Neural cell (in vitro differentiated cells): ENCODE data around the gene SLC25A25. TPM values are rescaled to one million over a fixed set of nuclear protein-coding genes. Genes with fewer than 3 reads are reported as not detected.

Experiments used
- H2AFZ ChIP-seq: fragments of 200-600, 300-800 bp; sonication (generic), shearing (Covaris generic); 2 replicates; pipeline ENCODE4 v1.6.0; 2014; ENCODE audit warnings: low read depth, mild to moderate bottlenecking, antibody characterized with exemption, low read length, moderate library complexity
- H3F3A ChIP-seq: fragments of 200-600 bp; shearing (Covaris generic); 2 replicates; pipeline ENCODE4 v1.6.1; 2016; ENCODE audit warnings: mild to moderate bottlenecking, moderate library complexity, mixed read lengths, antibody characterized with exemption, low read length; ENCODE audit not compliant: insufficient read depth, poor library complexity, severe bottlenecking
- H3K27ac ChIP-seq: fragments of 200-600, 300-800 bp; sonication (generic), shearing (Covaris generic); 2 replicates; pipeline ENCODE4 v1.5.1; 2014; ENCODE audit warnings: mild to moderate bottlenecking, low read length, moderate library complexity
- H3K27me3 ChIP-seq: fragments of 300-800, 200-600 bp; sonication (generic), shearing (Covaris generic); 2 replicates; pipeline ENCODE4 v1.6.0; 2014; ENCODE audit warnings: mild to moderate bottlenecking, low read depth, low read length, moderate library complexity; ENCODE audit not compliant: insufficient read depth
- H3K36me3 ChIP-seq: fragments of 300-800, 200-600 bp; sonication (generic), shearing (Covaris generic); 2 replicates; pipeline ENCODE4 v1.5.1; 2014; ENCODE audit warnings: mild to moderate bottlenecking, antibody characterized with exemption, low read length, moderate library complexity; ENCODE audit not compliant: insufficient read depth
- H3K4me2 ChIP-seq: fragments of 300-800, 200-600 bp; sonication (generic), shearing (Covaris generic); 2 replicates; pipeline ENCODE4 v1.6.0; 2014; ENCODE audit warnings: mild to moderate bottlenecking, low read length
- H3K4me3 ChIP-seq: fragments of 300-800, 200-600 bp; sonication (generic), shearing (Covaris generic); 2 replicates; pipeline ENCODE4 v1.5.1; 2014; ENCODE audit warnings: mild to moderate bottlenecking, low read length, moderate library complexity
- H3K79me2 ChIP-seq: fragments of 200-600 bp; shearing (Covaris generic); replicated peaks from 2 replicates; pipeline ENCODE4 v1.6.0; 2014; ENCODE audit warnings: mild to moderate bottlenecking, low read length, moderate library complexity; ENCODE audit not compliant: insufficient read depth
- H3K9ac ChIP-seq: fragments of 300-800, 200-600 bp; sonication (generic), shearing (Covaris generic); 2 replicates; pipeline ENCODE4 v1.6.1; 2016; ENCODE audit warnings: mild to moderate bottlenecking, low read length, mixed read lengths
- H3K9me2 ChIP-seq: fragments of 200-600 bp; shearing (Covaris generic); 2 replicates; pipeline ENCODE4 v1.6.1; 2016; ENCODE audit warnings: mild to moderate bottlenecking, low read length, mixed read lengths; ENCODE audit not compliant: insufficient read depth
- H3K9me3 ChIP-seq: fragments of 200-600, 300-800 bp; sonication (generic), shearing (Covaris generic); 2 replicates; pipeline ENCODE4 v1.6.1; 2016; ENCODE audit warnings: mild to moderate bottlenecking, mixed run types, low read length, moderate library complexity, mixed read lengths
- H4K20me1 ChIP-seq: fragments of 200-600 bp; shearing (Covaris generic); 2 replicates; pipeline ENCODE4 v1.6.1; 2016; ENCODE audit warnings: mild to moderate bottlenecking, mixed run types; ENCODE audit not compliant: insufficient read depth
- EP300 ChIP-seq: fragments of 450-650 bp; conservative IDR thresholded peaks from 2 replicates; pipeline ENCODE4 v1.6.1; 2014; ENCODE audit warnings: antibody characterized with exemption, mild to moderate bottlenecking, moderate library complexity; ENCODE audit not compliant: poor library complexity, severe bottlenecking
- EZH2 ChIP-seq: fragments of 200-600, 300-800 bp; shearing (Covaris generic), sonication (generic); IDR thresholded peaks from 2 replicates; pipeline ENCODE4 v1.6.1; 2014; ENCODE audit warnings: antibody characterized with exemption, low read length, borderline replicate concordance, mild to moderate bottlenecking; ENCODE audit not compliant: insufficient read depth, poor library complexity, severe bottlenecking
- MXI1 ChIP-seq: fragments of 450-650 bp; conservative IDR thresholded peaks from 2 replicates; pipeline ENCODE4 v1.6.1; 2014; ENCODE audit warnings: antibody characterized with exemption, mild to moderate bottlenecking; ENCODE audit not compliant: poor library complexity, severe bottlenecking
- POLR2AphosphoS5 ChIP-seq: IDR thresholded peaks from 2 replicates; pipeline ENCODE4 v1.6.1; 2012
- RAD21 ChIP-seq: fragments of 450-650 bp; conservative IDR thresholded peaks from 2 replicates; pipeline ENCODE4 v1.6.1; 2014; ENCODE audit warnings: antibody characterized with exemption, mild to moderate bottlenecking, moderate library complexity
- SMC3 ChIP-seq: fragments of 450-650 bp; conservative IDR thresholded peaks from 2 replicates; pipeline ENCODE4 v1.6.1; 2014; ENCODE audit warnings: antibody characterized with exemption, mild to moderate bottlenecking, moderate library complexity; ENCODE audit not compliant: poor library complexity
- TAF1 ChIP-seq: IDR thresholded peaks from 2 replicates; pipeline ENCODE4 v1.6.1; 2012; ENCODE audit warnings: low read depth
- polyA plus RNA-seq: library from polyadenylated mRNA; depleted of rRNA; stranded (reverse); fragments of >200 nt; gene quantifications from 2 replicates; pipeline ENCODE4 v1.2.3, GENCODE V29; 2014
- TF ChIP-seq, protein P1 (sequence below): fragments of 450-650 bp; IDR thresholded peaks from 2 replicates; pipeline ENCODE4 v1.5.1; 2014; ENCODE audit warnings: antibody characterized with exemption, mild to moderate bottlenecking, moderate library complexity; ENCODE audit not compliant: poor library complexity, severe bottlenecking
- TF ChIP-seq, protein P2 (sequence below): IDR thresholded peaks from 2 replicates; pipeline ENCODE4 v1.6.1; 2012; ENCODE audit warnings: borderline replicate concordance

SLC25A25 gene
- polyA plus RNA-seq, 1 donor from 2014 or later: 43.7 TPM

DNA sequence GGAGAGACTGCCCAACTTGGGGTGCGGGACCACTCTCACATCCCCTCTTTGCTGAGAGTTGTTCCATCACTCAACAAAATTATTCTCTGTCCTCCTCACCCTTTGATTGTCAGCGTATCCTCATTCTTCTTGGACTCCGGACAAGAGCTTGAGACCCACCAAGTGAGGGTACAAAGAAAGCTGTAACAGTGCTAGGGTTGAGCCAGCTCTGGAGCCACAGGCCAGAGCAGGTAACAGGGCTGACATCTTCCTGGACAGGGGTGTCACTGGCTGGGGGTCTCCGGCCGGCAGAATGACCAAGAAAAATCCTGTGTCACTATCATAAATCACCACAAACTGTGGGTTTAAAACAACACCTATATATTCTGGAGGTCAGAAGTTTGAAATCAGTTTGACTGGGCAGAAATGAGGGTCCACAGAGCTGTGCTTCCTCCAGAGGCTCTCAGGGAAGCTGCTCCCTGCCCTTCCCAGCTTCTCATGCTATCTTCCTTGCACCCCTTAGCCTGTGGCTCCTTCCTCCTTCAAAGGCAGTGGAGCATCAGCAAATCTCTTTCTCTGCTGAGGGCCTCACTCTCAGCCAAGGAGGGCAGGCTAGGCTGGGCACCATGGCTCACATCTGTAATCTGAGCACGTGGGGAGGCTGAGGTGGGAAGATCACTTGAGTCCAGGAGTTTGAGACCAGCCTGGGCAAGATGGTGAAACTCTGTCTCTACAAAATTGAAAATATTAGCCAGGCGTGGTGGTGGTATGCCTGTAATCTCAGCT is 87.9 kb downstream of the SLC25A25 start:
- no peaks in the 10 kb centered on the region for H3K9me2 ChIP-seq
- no peaks in the 10 kb centered on the region for H3K27me3 ChIP-seq
- TF ChIP-seq, protein P1, sequence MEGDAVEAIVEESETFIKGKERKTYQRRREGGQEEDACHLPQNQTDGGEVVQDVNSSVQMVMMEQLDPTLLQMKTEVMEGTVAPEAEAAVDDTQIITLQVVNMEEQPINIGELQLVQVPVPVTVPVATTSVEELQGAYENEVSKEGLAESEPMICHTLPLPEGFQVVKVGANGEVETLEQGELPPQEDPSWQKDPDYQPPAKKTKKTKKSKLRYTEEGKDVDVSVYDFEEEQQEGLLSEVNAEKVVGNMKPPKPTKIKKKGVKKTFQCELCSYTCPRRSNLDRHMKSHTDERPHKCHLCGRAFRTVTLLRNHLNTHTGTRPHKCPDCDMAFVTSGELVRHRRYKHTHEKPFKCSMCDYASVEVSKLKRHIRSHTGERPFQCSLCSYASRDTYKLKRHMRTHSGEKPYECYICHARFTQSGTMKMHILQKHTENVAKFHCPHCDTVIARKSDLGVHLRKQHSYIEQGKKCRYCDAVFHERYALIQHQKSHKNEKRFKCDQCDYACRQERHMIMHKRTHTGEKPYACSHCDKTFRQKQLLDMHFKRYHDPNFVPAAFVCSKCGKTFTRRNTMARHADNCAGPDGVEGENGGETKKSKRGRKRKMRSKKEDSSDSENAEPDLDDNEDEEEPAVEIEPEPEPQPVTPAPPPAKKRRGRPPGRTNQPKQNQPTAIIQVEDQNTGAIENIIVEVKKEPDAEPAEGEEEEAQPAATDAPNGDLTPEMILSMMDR: no peak
- TF ChIP-seq TAF1 (no peak), EZH2 (no peak), MXI1 (no peak), SMC3 (no peak), RAD21 (no peak), POLR2AphosphoS5 (no peak), EP300 (no peak)
- TF ChIP-seq, protein P2, sequence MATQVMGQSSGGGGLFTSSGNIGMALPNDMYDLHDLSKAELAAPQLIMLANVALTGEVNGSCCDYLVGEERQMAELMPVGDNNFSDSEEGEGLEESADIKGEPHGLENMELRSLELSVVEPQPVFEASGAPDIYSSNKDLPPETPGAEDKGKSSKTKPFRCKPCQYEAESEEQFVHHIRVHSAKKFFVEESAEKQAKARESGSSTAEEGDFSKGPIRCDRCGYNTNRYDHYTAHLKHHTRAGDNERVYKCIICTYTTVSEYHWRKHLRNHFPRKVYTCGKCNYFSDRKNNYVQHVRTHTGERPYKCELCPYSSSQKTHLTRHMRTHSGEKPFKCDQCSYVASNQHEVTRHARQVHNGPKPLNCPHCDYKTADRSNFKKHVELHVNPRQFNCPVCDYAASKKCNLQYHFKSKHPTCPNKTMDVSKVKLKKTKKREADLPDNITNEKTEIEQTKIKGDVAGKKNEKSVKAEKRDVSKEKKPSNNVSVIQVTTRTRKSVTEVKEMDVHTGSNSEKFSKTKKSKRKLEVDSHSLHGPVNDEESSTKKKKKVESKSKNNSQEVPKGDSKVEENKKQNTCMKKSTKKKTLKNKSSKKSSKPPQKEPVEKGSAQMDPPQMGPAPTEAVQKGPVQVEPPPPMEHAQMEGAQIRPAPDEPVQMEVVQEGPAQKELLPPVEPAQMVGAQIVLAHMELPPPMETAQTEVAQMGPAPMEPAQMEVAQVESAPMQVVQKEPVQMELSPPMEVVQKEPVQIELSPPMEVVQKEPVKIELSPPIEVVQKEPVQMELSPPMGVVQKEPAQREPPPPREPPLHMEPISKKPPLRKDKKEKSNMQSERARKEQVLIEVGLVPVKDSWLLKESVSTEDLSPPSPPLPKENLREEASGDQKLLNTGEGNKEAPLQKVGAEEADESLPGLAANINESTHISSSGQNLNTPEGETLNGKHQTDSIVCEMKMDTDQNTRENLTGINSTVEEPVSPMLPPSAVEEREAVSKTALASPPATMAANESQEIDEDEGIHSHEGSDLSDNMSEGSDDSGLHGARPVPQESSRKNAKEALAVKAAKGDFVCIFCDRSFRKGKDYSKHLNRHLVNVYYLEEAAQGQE: no peak
- H3K79me2 ChIP-seq: no peaks in the 10 kb centered on the region
- no peak overlapping the region for H3K9ac ChIP-seq
- no peaks in the 10 kb centered on the region for H4K20me1 ChIP-seq
- no peaks in the 10 kb centered on the region for H3K36me3 ChIP-seq
- no peaks in the 10 kb centered on the region for H3F3A ChIP-seq
- no peak overlapping the region for H3K4me2 ChIP-seq
- no peak overlapping the region for H3K4me3 ChIP-seq
- H2AFZ ChIP-seq: no peak overlapping the region
- no peak overlapping the region for H3K27ac ChIP-seq
- H3K9me3 ChIP-seq: no peaks in the 10 kb centered on the region

Other genes with a start within 250 kb of the SLC25A25 start
- 0.10 TPM in 1 of 2 replicates, not detected in the other for gene ENG, start 213.6 kb upstream of the SLC25A25 start, polyA plus RNA-seq
- gene AK1, start 190.6 kb upstream of the SLC25A25 start, polyA plus RNA-seq: 105 and 137 TPM in 2 replicates
- 44.2 and 59.3 TPM in 2 replicates for gene ST6GALNAC6, start 168.6 kb upstream of the SLC25A25 start, polyA plus RNA-seq
- 4.8 and 5.9 TPM in 2 replicates for gene ST6GALNAC4, start 151.2 kb upstream of the SLC25A25 start, polyA plus RNA-seq
- gene PIP5KL1, start 137.5 kb upstream of the SLC25A25 start, polyA plus RNA-seq: 3.4 and 5.2 TPM in 2 replicates
- gene DPM2, start 130.4 kb upstream of the SLC25A25 start, polyA plus RNA-seq: 30.5 and 44.9 TPM in 2 replicates
- 6.7 and 18.5 TPM in 2 replicates for gene EEIG1, start 87.2 kb upstream of the SLC25A25 start, polyA plus RNA-seq
- gene NAIF1, start 912 bp upstream of the SLC25A25 start, polyA plus RNA-seq: 9.9 and 10.2 TPM in 2 replicates
- gene PTGES2, start 59.5 kb downstream of the SLC25A25 start, polyA plus RNA-seq: 55.9 and 68.0 TPM in 2 replicates
- not detected in 2 replicates for gene LCN2, start 81.2 kb downstream of the SLC25A25 start, polyA plus RNA-seq
- 270 and 330 TPM in 2 replicates for gene BBLN, start 92.0 kb downstream of the SLC25A25 start, polyA plus RNA-seq
- gene CIZ1, start 123.3 kb downstream of the SLC25A25 start, polyA plus RNA-seq: 25.6 and 27.8 TPM in 2 replicates
- gene DNM1, start 135.1 kb downstream of the SLC25A25 start, polyA plus RNA-seq: 104 and 180 TPM in 2 replicates
- gene GOLGA2, start 207.8 kb downstream of the SLC25A25 start, polyA plus RNA-seq: 44.3 and 46.3 TPM in 2 replicates
- 43.0 and 67.1 TPM in 2 replicates for gene SWI5, start 208.0 kb downstream of the SLC25A25 start, polyA plus RNA-seq